ENCODE measurements around the gene CPNE1.

The CPNE1 gene

DNA sequence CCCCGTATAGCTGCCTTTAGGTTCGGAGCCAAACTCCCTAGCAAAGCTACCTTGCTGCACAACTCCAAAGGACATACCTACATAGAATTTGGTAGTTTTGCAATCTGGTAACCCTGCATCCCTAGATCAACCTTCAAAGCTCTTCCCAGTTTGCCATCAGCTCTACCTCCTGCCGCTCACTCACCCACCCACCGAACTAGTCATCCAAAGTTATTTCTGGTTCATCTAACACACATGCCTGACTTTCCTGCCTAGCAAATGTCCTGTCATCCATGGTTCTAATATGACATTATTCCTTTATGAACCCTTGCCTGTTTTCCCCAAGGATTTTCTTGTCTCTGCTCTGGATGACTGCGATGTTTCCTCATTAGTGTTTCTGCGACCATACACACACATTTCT is 27.4 kb downstream of the CPNE1 start:
- Histone ChIP-seq H3K14ac (ENCODE audit: low read length) (no peak overlapping the region), H3K4me2 (ENCODE audit: low read length) (no peak overlapping the region), H2AK5ac (ENCODE audit: low read length) (no peak overlapping the region), H3K79me2 (ENCODE audit: control insufficient read depth, insufficient read depth, low read length, poor library complexity) (no peaks in the 10 kb centered on the region), H3K4ac (ENCODE audit: low read depth, low read length) (no peak overlapping the region), H4K12ac (ENCODE audit: low read depth, low read length) (no peak overlapping the region), H4K91ac (ENCODE audit: low read depth, low read length) (no peak overlapping the region), H2BK12ac (ENCODE audit: low read length) (no peak overlapping the region), H3K4me1 (ENCODE audit: control insufficient read depth in 1 of 2, insufficient read depth in 2 of 2, low read length in 2 of 2) (no peaks in the 10 kb centered on the region), H4K8ac (ENCODE audit: low read depth, low read length) (no peak overlapping the region), H3K36me3 (ENCODE audit: control insufficient read depth in 1 of 2, insufficient read depth in 2 of 2, low read length in 2 of 2) (peaks cover 4 to 7% of the 10 kb centered on the region in 2 experiments), H3K18ac (ENCODE audit: low read length) (no peak overlapping the region), H2BK120ac (ENCODE audit: insufficient read depth, low read length, poor library complexity) (no peak overlapping the region), H3K27me3 (ENCODE audit: insufficient read depth, low read length) (no peaks in the 10 kb centered on the region), H3K27ac (ENCODE audit: low read depth, low read length) (no peak overlapping the region), H3K9ac (ENCODE audit: low read length) (no peak overlapping the region), H3K79me1 (ENCODE audit: low read length) (no peaks in the 10 kb centered on the region), H2BK5ac (ENCODE audit: low read depth, low read length, poor library complexity) (no peak overlapping the region), H3K4me3 (ENCODE audit: low read depth, low read length) (no peak overlapping the region), H2AFZ (ENCODE audit: insufficient read depth, low read length, poor library complexity) (no peak overlapping the region), H3K9me3 (ENCODE audit: insufficient read depth, low read depth, low read length) (no peaks in the 10 kb centered on the region), H3K23ac (ENCODE audit: low read length) (no peak overlapping the region)
- no CpG with 5 or more reads among the region's 6 CpGs for WGBS (ENCODE audit: extremely low coverage, insufficient coverage, insufficient read length)
- DNase-seq: no peak

DNA sequence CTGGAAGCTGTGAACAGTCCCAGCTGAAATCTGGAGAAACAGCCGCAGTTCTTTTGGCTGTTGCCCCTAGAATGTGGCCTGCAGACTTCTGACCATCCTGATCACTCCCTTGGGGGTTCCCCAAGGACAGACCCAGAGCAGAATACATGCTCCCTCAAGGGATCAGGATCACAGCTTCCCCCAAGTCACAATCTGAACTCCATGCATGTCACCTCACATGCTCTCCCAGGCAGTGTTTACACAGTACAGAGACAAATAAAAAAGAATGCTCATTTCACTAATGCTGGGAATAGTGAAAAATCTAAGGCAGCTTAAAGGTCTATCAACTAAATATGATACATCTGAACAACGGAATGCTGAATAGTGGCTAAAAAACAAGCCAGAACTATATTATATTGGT is 28.6 kb downstream of the CPNE1 start:
- peaks cover 12 to 18% of the 10 kb centered on the region in 2 experiments for H3K36me3 ChIP-seq (ENCODE audit: control insufficient read depth in 1 of 2, insufficient read depth in 2 of 2, low read length in 2 of 2)
- H3K4me3 ChIP-seq (ENCODE audit: low read depth, low read length): no peak overlapping the region
- no CpG with 5 or more reads among the region's 2 CpGs for WGBS (ENCODE audit: extremely low coverage, insufficient coverage, insufficient read length)
- no peak for DNase-seq
- no peak overlapping the region for H2BK5ac ChIP-seq (ENCODE audit: low read depth, low read length, poor library complexity)
- H4K8ac ChIP-seq (ENCODE audit: low read depth, low read length): no peak overlapping the region
- H3K18ac ChIP-seq (ENCODE audit: low read length): no peak overlapping the region
- no peak overlapping the region for H2AK5ac ChIP-seq (ENCODE audit: low read length)
- no peaks in the 10 kb centered on the region for H3K79me1 ChIP-seq (ENCODE audit: low read length)
- H3K23ac ChIP-seq (ENCODE audit: low read length): no peak overlapping the region
- no peaks in the 10 kb centered on the region for H3K9me3 ChIP-seq (ENCODE audit: insufficient read depth, low read depth, low read length)
- H3K4me1 ChIP-seq (ENCODE audit: control insufficient read depth in 1 of 2, insufficient read depth in 2 of 2, low read length in 2 of 2): no peaks in the 10 kb centered on the region
- H2BK120ac ChIP-seq (ENCODE audit: insufficient read depth, low read length, poor library complexity): no peak overlapping the region
- H3K27ac ChIP-seq (ENCODE audit: low read depth, low read length): no peak overlapping the region
- H3K4ac ChIP-seq (ENCODE audit: low read depth, low read length): no peak overlapping the region
- no peak overlapping the region for H2AFZ ChIP-seq (ENCODE audit: insufficient read depth, low read length, poor library complexity)
- H3K14ac ChIP-seq (ENCODE audit: low read length): no peak overlapping the region
- H2BK12ac ChIP-seq (ENCODE audit: low read length): no peak overlapping the region
- no peak overlapping the region for H3K4me2 ChIP-seq (ENCODE audit: low read length)
- H4K12ac ChIP-seq (ENCODE audit: low read depth, low read length): no peak overlapping the region
- no peaks in the 10 kb centered on the region for H3K79me2 ChIP-seq (ENCODE audit: control insufficient read depth, insufficient read depth, low read length, poor library complexity)
- no peak overlapping the region for H4K91ac ChIP-seq (ENCODE audit: low read depth, low read length)
- no peaks in the 10 kb centered on the region for H3K27me3 ChIP-seq (ENCODE audit: insufficient read depth, low read length)
- H3K9ac ChIP-seq (ENCODE audit: low read length): no peak overlapping the region

DNA sequence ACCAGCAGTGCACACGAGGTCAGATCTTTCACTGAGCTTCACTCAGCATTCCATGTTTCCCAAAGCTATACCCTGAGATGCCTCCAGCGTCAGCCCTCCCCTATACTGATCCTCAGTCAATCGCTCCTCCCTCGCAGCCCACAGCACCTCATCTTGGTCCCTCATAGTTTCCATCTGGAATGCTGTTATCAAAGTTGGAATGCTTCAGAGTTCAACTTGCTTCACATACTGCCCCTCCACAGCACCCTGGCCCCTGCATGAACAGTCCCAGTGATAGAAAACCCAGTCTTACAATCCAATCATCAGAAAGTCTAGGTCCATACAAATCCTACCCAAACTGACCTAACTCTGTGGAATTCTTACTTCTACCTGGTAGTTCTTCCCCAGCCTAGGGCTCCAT is 29.0 kb downstream of the CPNE1 start:
- H3K4me2 ChIP-seq (ENCODE audit: low read length): no peak overlapping the region
- no peak overlapping the region for H4K91ac ChIP-seq (ENCODE audit: low read depth, low read length)
- no peak overlapping the region for H4K8ac ChIP-seq (ENCODE audit: low read depth, low read length)
- H3K14ac ChIP-seq (ENCODE audit: low read length): no peak overlapping the region
- no peak overlapping the region for H3K4ac ChIP-seq (ENCODE audit: low read depth, low read length)
- H3K36me3 ChIP-seq (ENCODE audit: control insufficient read depth in 1 of 2, insufficient read depth in 2 of 2, low read length in 2 of 2): peaks cover 16 to 23% of the 10 kb centered on the region in 2 experiments
- no CpG with 5 or more reads among the region's 4 CpGs for WGBS (ENCODE audit: extremely low coverage, insufficient coverage, insufficient read length)
- no peak overlapping the region for H2BK120ac ChIP-seq (ENCODE audit: insufficient read depth, low read length, poor library complexity)
- no peaks in the 10 kb centered on the region for H3K9me3 ChIP-seq (ENCODE audit: insufficient read depth, low read depth, low read length)
- no peaks in the 10 kb centered on the region for H3K4me1 ChIP-seq (ENCODE audit: control insufficient read depth in 1 of 2, insufficient read depth in 2 of 2, low read length in 2 of 2)
- H3K27me3 ChIP-seq (ENCODE audit: insufficient read depth, low read length): no peaks in the 10 kb centered on the region
- H3K9ac ChIP-seq (ENCODE audit: low read length): no peak overlapping the region
- no peaks in the 10 kb centered on the region for H3K79me1 ChIP-seq (ENCODE audit: low read length)
- H3K23ac ChIP-seq (ENCODE audit: low read length): no peak overlapping the region
- peak in 1 of 2 donors; percentile 55 for DNase-seq
- H2AFZ ChIP-seq (ENCODE audit: insufficient read depth, low read length, poor library complexity): no peak overlapping the region
- H3K18ac ChIP-seq (ENCODE audit: low read length): no peak overlapping the region
- no peak overlapping the region for H2BK12ac ChIP-seq (ENCODE audit: low read length)
- H3K27ac ChIP-seq (ENCODE audit: low read depth, low read length): no peak overlapping the region
- no peak overlapping the region for H3K4me3 ChIP-seq (ENCODE audit: low read depth, low read length)
- no peak overlapping the region for H2BK5ac ChIP-seq (ENCODE audit: low read depth, low read length, poor library complexity)
- no peak overlapping the region for H2AK5ac ChIP-seq (ENCODE audit: low read length)
- H4K12ac ChIP-seq (ENCODE audit: low read depth, low read length): no peak overlapping the region
- H3K79me2 ChIP-seq (ENCODE audit: control insufficient read depth, insufficient read depth, low read length, poor library complexity): no peaks in the 10 kb centered on the region

DNA sequence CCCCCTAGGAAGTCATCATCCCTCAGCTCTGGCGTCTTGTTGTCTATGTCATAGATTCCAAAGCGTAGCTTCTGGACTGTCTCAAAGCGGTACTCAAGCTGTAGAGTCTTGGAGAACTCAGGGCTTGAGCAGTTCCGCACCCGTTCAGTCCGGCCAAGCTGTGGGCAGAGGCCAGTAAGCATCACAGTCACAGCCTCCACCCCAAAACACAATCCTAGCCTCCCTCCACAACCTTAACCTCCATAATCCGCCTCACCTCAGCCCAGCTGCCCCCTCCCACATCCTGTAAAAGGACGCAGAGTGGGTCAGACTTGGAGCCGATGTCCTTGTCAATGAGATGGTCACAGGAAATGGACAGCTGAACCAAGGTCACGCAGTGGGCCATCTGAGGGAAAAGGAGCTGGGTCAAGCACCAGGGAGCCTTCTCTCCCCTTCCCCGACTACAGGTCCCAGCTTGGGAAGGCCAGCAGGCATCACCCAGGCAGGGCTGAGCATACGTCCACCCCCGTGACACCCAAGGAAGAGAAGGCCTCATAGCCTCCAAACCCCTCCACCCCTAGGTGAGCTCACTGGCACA is 32.1 kb downstream of the CPNE1 start:
- no peaks in the 10 kb centered on the region for H3K79me1 ChIP-seq (ENCODE audit: low read length)
- no peak overlapping the region for H2BK120ac ChIP-seq (ENCODE audit: insufficient read depth, low read length, poor library complexity)
- H3K4me1 ChIP-seq (ENCODE audit: control insufficient read depth in 1 of 2, insufficient read depth in 2 of 2, low read length in 2 of 2): no peaks in the 10 kb centered on the region
- H2BK5ac ChIP-seq (ENCODE audit: low read depth, low read length, poor library complexity): no peak overlapping the region
- DNase-seq: no peak
- no peaks in the 10 kb centered on the region for H3K79me2 ChIP-seq (ENCODE audit: control insufficient read depth, insufficient read depth, low read length, poor library complexity)
- H2AFZ ChIP-seq (ENCODE audit: insufficient read depth, low read length, poor library complexity): no peak overlapping the region
- H4K12ac ChIP-seq (ENCODE audit: low read depth, low read length): no peak overlapping the region
- no peak overlapping the region for H2AK5ac ChIP-seq (ENCODE audit: low read length)
- H3K9me3 ChIP-seq (ENCODE audit: insufficient read depth, low read depth, low read length): no peaks in the 10 kb centered on the region
- no peak overlapping the region for H3K9ac ChIP-seq (ENCODE audit: low read length)
- no peak overlapping the region for H4K8ac ChIP-seq (ENCODE audit: low read depth, low read length)
- no peak overlapping the region for H2BK12ac ChIP-seq (ENCODE audit: low read length)
- H3K18ac ChIP-seq (ENCODE audit: low read length): no peak overlapping the region
- H3K4ac ChIP-seq (ENCODE audit: low read depth, low read length): no peak overlapping the region
- no peak overlapping the region for H3K4me3 ChIP-seq (ENCODE audit: low read depth, low read length)
- peaks cover 30 to 42% of the 10 kb centered on the region in 2 experiments for H3K36me3 ChIP-seq (ENCODE audit: control insufficient read depth in 1 of 2, insufficient read depth in 2 of 2, low read length in 2 of 2)
- no peak overlapping the region for H4K91ac ChIP-seq (ENCODE audit: low read depth, low read length)
- WGBS (ENCODE audit: extremely low coverage, insufficient coverage, insufficient read length): no CpG with 5 or more reads among the region's 13 CpGs
- H3K4me2 ChIP-seq (ENCODE audit: low read length): no peak overlapping the region
- no peak overlapping the region for H3K23ac ChIP-seq (ENCODE audit: low read length)
- H3K27ac ChIP-seq (ENCODE audit: low read depth, low read length): no peak overlapping the region
- H3K14ac ChIP-seq (ENCODE audit: low read length): no peak overlapping the region
- no peaks in the 10 kb centered on the region for H3K27me3 ChIP-seq (ENCODE audit: insufficient read depth, low read length)

Data from trophoblast cell (in vitro differentiated cells and primary cell).